A549 (cell line): ENCODE measurements around the gene PBX1. TPM values are rescaled to one million over a fixed set of nuclear protein-coding genes. Genes with fewer than 3 reads are reported as not detected.

Experiments used
- ATAC-seq, 2 experiments: fragments of 200-7000 bp in 1 of 2; fragments of >200 bp in 1 of 2; cut with Nextera tagmentation in 1 of 2; cut with Tn5 transposase in 1 of 2; 3 replicates each; pipeline versions ENCODE4 v1.8.0 to v1.9.1; 2018 to 2020; ENCODE audit warnings: mild to moderate bottlenecking in 1 of 2, moderate library complexity in 1 of 2
- CTCF ChIA-PET: fragments of 300-600 bp; sonication (Branson Sonifier 250); formaldehyde crosslinking; extraction: SDS; loops from one replicate; lab custom pipeline; 2021; ENCODE audit warnings: antibody characterized with exemption, inconsistent platforms; lab: Yijun Ruan, JAX
- POLR2A ChIA-PET: fragments of 350-600 bp; formaldehyde crosslinking; extraction: SDS; loops from one replicate; lab custom pipeline; 2021; ENCODE audit warnings: antibody characterized with exemption, inconsistent platforms; lab: Yijun Ruan, JAX
- DNase-seq, 2 experiments: peaks; one replicate each; pipeline versions ENCODE4 v3.0.0 to v3.0.0-alpha.2; 2011 to 2016; ENCODE audit warnings: low read depth in 1 of 2, low spot score in 1 of 2
- FAIRE-seq: peaks from 2 replicates; lab custom pipeline; 2011; peaks lifted over from hg19 to GRCh38; lab: Jason Lieb, UNC
- H3K27ac ChIP-seq, 2 experiments: fragments of >200 bp; sonication (Bioruptor Twin); formaldehyde crosslinking; 3 replicates each; pipeline ENCODE4 v1.5.1; 2016 to 2017
- H3K4me1 ChIP-seq: fragments of >200 bp; sonication (Bioruptor Twin); formaldehyde crosslinking; 3 replicates; pipeline ENCODE4 v1.6.1; 2016
- H3K4me2 ChIP-seq: fragments of >200 bp; sonication (Bioruptor Twin); formaldehyde crosslinking; 3 replicates; pipeline ENCODE4 v1.6.1; 2016
- H3K4me3 ChIP-seq: fragments of >200 bp; sonication (Bioruptor Twin); formaldehyde crosslinking; 3 replicates; pipeline ENCODE4 v1.5.1; 2016
- H3K9me3 ChIP-seq: fragments of >200 bp; sonication (Bioruptor Twin); formaldehyde crosslinking; 3 replicates; pipeline ENCODE4 v1.6.1; 2016
- CHD2 ChIP-seq: fragments of 150-350 bp; IDR thresholded peaks from 2 replicates; pipeline ENCODE4 v1.6.1; 2014; ENCODE audit warnings: low read length; ENCODE audit not compliant: partially characterized antibody
- CHD4 ChIP-seq: fragments of 200-600 bp; sonication (generic); IDR thresholded peaks from 2 replicates; pipeline ENCODE4 v1.6.1; 2016; ENCODE audit warnings: antibody characterized with exemption, mild to moderate bottlenecking, borderline replicate concordance
- EP300 ChIP-seq, 2 experiments: fragments of >200 bp; sonication (Bioruptor Twin); formaldehyde crosslinking; IDR thresholded peaks; 2 replicates in 1 of 2; 3 replicates in 1 of 2; pipeline ENCODE4 v1.6.1; 2016 to 2017
- GATA3 ChIP-seq: IDR thresholded peaks from 2 replicates; pipeline ENCODE4 v1.6.1; 2012; ENCODE audit warnings: borderline replicate concordance
- HOXA7 ChIP-seq: fragments of 250-450 bp; sonication (Bioruptor Pico); IDR thresholded peaks from 2 replicates; pipeline ENCODE4 v1.5.0; 2020; ENCODE audit warnings: mild to moderate bottlenecking, moderate library complexity
- HOXB13 ChIP-seq: fragments of 250-450 bp; sonication (Bioruptor Pico); IDR thresholded peaks from 2 replicates; pipeline ENCODE4 v1.5.0; 2020; ENCODE audit warnings: low read depth, mild to moderate bottlenecking, moderate library complexity
- JUNB ChIP-seq: fragments of >200 bp; sonication (Bioruptor Twin); formaldehyde crosslinking; IDR thresholded peaks from 2 replicates; pipeline ENCODE4 v1.6.1; 2016
- KDM1A ChIP-seq: fragments of 200-600 bp; sonication (generic); IDR thresholded peaks from 2 replicates; pipeline ENCODE4 v1.6.1; 2016; ENCODE audit warnings: low read depth, mild to moderate bottlenecking
- KDM5A ChIP-seq: fragments of 200-600 bp; sonication (generic); IDR thresholded peaks from 2 replicates; pipeline ENCODE4 v1.6.1; 2016; ENCODE audit warnings: antibody characterized with exemption, mild to moderate bottlenecking
- MAFK ChIP-seq: fragments of 450-650 bp; IDR thresholded peaks from 2 replicates; pipeline ENCODE4 v1.6.1; 2014; ENCODE audit not compliant: partially characterized antibody
- MAX ChIP-seq: IDR thresholded peaks from 2 replicates; pipeline ENCODE4 v1.6.1; 2012
- NFE2L2 ChIP-seq: fragments of 150-350 bp; conservative IDR thresholded peaks from 2 replicates; pipeline ENCODE4 v1.6.1; 2014; ENCODE audit warnings: low read length
- POLR2AphosphoS2 ChIP-seq: conservative IDR thresholded peaks from 2 replicates; pipeline ENCODE4 v1.6.1; 2012; ENCODE audit warnings: low read length, improper control_type of control experiment, inconsistent platforms
- RAD21 ChIP-seq, 2 experiments: fragments of >200 bp in 1 of 2; sonication (Bioruptor Twin) in 1 of 2; formaldehyde crosslinking in 1 of 2; IDR thresholded peaks in 1 of 2; conservative IDR thresholded peaks in 1 of 2; 2 replicates in 1 of 2; 3 replicates in 1 of 2; pipeline ENCODE4 v1.6.1; 2012 to 2018; ENCODE audit warnings: inconsistent platforms in 1 of 2
- RARB ChIP-seq: fragments of 250-450 bp; sonication (Bioruptor Pico); IDR thresholded peaks from 2 replicates; pipeline ENCODE4 v1.8.0; 2021; ENCODE audit warnings: mild to moderate bottlenecking, moderate library complexity
- RCOR1 ChIP-seq: fragments of 150-350 bp; IDR thresholded peaks from 2 replicates; pipeline ENCODE4 v1.6.1; 2014; ENCODE audit warnings: antibody characterized with exemption, low read length, low read depth
- RFX5 ChIP-seq: fragments of 450-650 bp; IDR thresholded peaks from 2 replicates; pipeline ENCODE4 v1.7.1; 2014; ENCODE audit warnings: antibody characterized with exemption, mild to moderate bottlenecking, moderate library complexity
- RNF2 ChIP-seq: fragments of 200-600 bp; sonication (generic); IDR thresholded peaks from 2 replicates; pipeline ENCODE4 v1.6.1; 2016; ENCODE audit warnings: low read depth, mild to moderate bottlenecking, antibody characterized with exemption, moderate library complexity, borderline replicate concordance
- SREBF2 ChIP-seq: fragments of 450-650 bp; IDR thresholded peaks from 2 replicates; pipeline ENCODE4 v1.6.1; 2014; ENCODE audit warnings: mild to moderate bottlenecking, moderate library complexity
- TP53 ChIP-seq: fragments of 250-450 bp; sonication (Bioruptor Pico); IDR thresholded peaks from 2 replicates; pipeline ENCODE4 v1.5.0; 2021; ENCODE audit warnings: mild to moderate bottlenecking, moderate library complexity
- ZFP36 ChIP-seq: fragments of 450-650 bp; IDR thresholded peaks from 2 replicates; pipeline ENCODE4 v1.6.1; 2014; ENCODE audit warnings: borderline replicate concordance; ENCODE audit not compliant: partially characterized antibody
- ZNF302 ChIP-seq: fragments of 250-450 bp; sonication (Bioruptor Pico); IDR thresholded peaks from 2 replicates; pipeline ENCODE4 v1.9.0; 2021; ENCODE audit warnings: inconsistent platforms, mild to moderate bottlenecking, moderate library complexity
- whole genome bisulfite sequencing: methylation state at CpG from one replicate; pipeline ENCODE4 v1.1.6; 2017; ENCODE audit errors: missing lambda C conversion rate; 5-methylcytosine and 5-hydroxymethylcytosine counted together
- polyA plus RNA-seq, 4 experiments: library from polyadenylated mRNA; depleted of rRNA in 3 of 4; stranded (reverse); fragments of >200 nt; fragmentation: RNase III in 1 of 4; extraction: RNeasy Plus Mini Kit Qiagen cat#74134 plus additional on column Dnase treatment in 1 of 4; gene quantifications; 2 replicates in 3 of 4; 3 replicates in 1 of 4; pipeline ENCODE4 v1.2.3, GENCODE V29; 2011 to 2017
- TF ChIP-seq, protein P1 (sequence below): fragments of >200 bp; sonication (Bioruptor Twin); formaldehyde crosslinking; IDR thresholded peaks from 3 replicates; pipeline ENCODE4 v1.5.1; 2016
- TF ChIP-seq, protein P2 (sequence below): IDR thresholded peaks from 2 replicates; pipeline ENCODE4 v1.6.1; 2012
- TF ChIP-seq, protein P3 (sequence below): fragments of 450-650 bp; IDR thresholded peaks from 2 replicates; pipeline ENCODE4 v1.6.1; 2014; ENCODE audit warnings: antibody characterized with exemption

The PBX1 gene
- polyA plus RNA-seq, 2 of the 4 experiments (the other 2 are of a cell fraction) = 47.8 to 61.5 TPM

DNA sequence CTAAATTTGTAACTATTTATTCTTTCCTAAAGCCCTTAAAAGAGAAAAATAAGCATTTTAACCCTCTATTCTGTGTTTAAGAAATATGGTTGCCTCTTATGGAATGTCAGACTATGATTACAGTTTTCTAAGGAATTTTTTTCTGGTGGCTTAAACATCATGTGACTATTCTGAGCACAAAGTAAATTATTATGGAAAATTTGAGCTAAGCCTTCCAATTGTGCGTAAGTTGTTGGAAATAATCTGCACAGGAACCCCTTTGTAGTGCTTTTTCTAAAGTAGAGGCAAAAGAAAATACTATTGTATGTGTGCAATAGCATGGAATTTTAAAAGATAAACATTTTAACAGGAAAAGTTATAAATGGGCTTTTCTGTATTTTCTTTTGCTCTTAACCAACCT, 254.8 kb downstream of the PBX1 start:
- H3K27ac ChIP-seq = no peak overlapping the region
- no peaks in the 10 kb centered on the region for H3K9me3 ChIP-seq
- DNase-seq (no peak), ATAC-seq (no peak), FAIRE-seq (no peak)
- WGBS = 73% methylated on average over 1 of the region's 1 CpG
- H3K4me2 ChIP-seq = no peak overlapping the region
- ChIA-PET CTCF (no interaction called here), POLR2A (no interaction called here)
- TF ChIP-seq KDM1A (no peak), ZFP36 (no peak), RARB (CRISPR knock-in tag) (no peak)
- TF ChIP-seq, protein P1, sequence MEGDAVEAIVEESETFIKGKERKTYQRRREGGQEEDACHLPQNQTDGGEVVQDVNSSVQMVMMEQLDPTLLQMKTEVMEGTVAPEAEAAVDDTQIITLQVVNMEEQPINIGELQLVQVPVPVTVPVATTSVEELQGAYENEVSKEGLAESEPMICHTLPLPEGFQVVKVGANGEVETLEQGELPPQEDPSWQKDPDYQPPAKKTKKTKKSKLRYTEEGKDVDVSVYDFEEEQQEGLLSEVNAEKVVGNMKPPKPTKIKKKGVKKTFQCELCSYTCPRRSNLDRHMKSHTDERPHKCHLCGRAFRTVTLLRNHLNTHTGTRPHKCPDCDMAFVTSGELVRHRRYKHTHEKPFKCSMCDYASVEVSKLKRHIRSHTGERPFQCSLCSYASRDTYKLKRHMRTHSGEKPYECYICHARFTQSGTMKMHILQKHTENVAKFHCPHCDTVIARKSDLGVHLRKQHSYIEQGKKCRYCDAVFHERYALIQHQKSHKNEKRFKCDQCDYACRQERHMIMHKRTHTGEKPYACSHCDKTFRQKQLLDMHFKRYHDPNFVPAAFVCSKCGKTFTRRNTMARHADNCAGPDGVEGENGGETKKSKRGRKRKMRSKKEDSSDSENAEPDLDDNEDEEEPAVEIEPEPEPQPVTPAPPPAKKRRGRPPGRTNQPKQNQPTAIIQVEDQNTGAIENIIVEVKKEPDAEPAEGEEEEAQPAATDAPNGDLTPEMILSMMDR = no peak
- H3K4me3 ChIP-seq = no peak overlapping the region
- H3K4me1 ChIP-seq = no peaks in the 10 kb centered on the region

GRCh38 chr1:164821648-164822047, 262.7 kb downstream of the PBX1 start:
- FAIRE-seq = no peak
- CTCF ChIA-PET = no interaction called here

GRCh38 chr1:164823486-164824279, 264.7 kb downstream of the PBX1 start:
- ATAC-seq = no peak
- no peaks in the 10 kb centered on the region for H3K4me1 ChIP-seq
- no peaks in the 10 kb centered on the region for H3K9me3 ChIP-seq
- no peak for TF ChIP-seq JUNB
- TF ChIP-seq CHD4 = no peak
- TF ChIP-seq EP300 (IDR thresholded peaks at IDR 0.05) = no peak
- TF ChIP-seq RNF2 = no peak
- TF ChIP-seq CHD2 = no peak
- ChIA-PET CTCF (no interaction called here), POLR2A (interaction anchor here (0.8 kb wide), 1 partner anchor 130 kb away, joined by 3 read pairs; no protein-coding TSS in a partner anchor)
- H3K4me3 ChIP-seq = no peak overlapping the region
- no peak for DNase-seq
- no peak for FAIRE-seq
- no peak overlapping the region for H3K4me2 ChIP-seq
- 69% methylated on average over 5 of the region's 5 CpGs for WGBS
- no peak overlapping the region for H3K27ac ChIP-seq

More at GRCh38 chr1:164821648-164822047, 262.7 kb downstream of the PBX1 start:
- DNase-seq (no peak), ATAC-seq (no peak)
- H3K9me3 ChIP-seq = no peaks in the 10 kb centered on the region
- POLR2A ChIA-PET = no interaction called here
- no peak overlapping the region for H3K27ac ChIP-seq
- no peak overlapping the region for H3K4me2 ChIP-seq
- 75% methylated on average over 9 of the region's 9 CpGs for WGBS
- no peaks in the 10 kb centered on the region for H3K4me1 ChIP-seq
- H3K4me3 ChIP-seq = no peak overlapping the region
- TF ChIP-seq RCOR1 = no peak
- no peak for TF ChIP-seq ZNF302 (CRISPR knock-in tag)
- TF ChIP-seq HOXA7 (CRISPR knock-in tag) = no peak
- TF ChIP-seq MAFK = no peak
- no peak for TF ChIP-seq NFE2L2
- no peak for TF ChIP-seq HOXB13 (CRISPR knock-in tag)
- TF ChIP-seq RFX5 = no peak
- no peak for TF ChIP-seq RAD21 (conservative IDR thresholded peaks at IDR 0.05 in 1 of 2, IDR thresholded peaks at IDR 0.05 in 1 of 2)

GRCh38 chr1:164824542-164824941, 265.6 kb downstream of the PBX1 start:
- no peaks in the 10 kb centered on the region for H3K4me1 ChIP-seq
- FAIRE-seq = no peak
- no peak for ATAC-seq

More at GRCh38 chr1:164824542-164824941, 265.6 kb downstream of the PBX1 start:
- DNase-seq = no peak
- no peaks in the 10 kb centered on the region for H3K9me3 ChIP-seq
- POLR2A ChIA-PET = interaction anchor here (0.8 kb wide), 1 partner anchor 131 kb away, joined by 3 read pairs; no protein-coding TSS in a partner anchor
- no peak overlapping the region for H3K4me2 ChIP-seq
- H3K27ac ChIP-seq = no peak overlapping the region
- CTCF ChIA-PET = no interaction called here
- TF ChIP-seq NFE2L2 (no peak), MAX (no peak), TP53 (no peak), GATA3 (no peak), POLR2AphosphoS2 (no peak), JUNB (no peak), SREBF2 (no peak), KDM5A (no peak)
- TF ChIP-seq, protein P2, sequence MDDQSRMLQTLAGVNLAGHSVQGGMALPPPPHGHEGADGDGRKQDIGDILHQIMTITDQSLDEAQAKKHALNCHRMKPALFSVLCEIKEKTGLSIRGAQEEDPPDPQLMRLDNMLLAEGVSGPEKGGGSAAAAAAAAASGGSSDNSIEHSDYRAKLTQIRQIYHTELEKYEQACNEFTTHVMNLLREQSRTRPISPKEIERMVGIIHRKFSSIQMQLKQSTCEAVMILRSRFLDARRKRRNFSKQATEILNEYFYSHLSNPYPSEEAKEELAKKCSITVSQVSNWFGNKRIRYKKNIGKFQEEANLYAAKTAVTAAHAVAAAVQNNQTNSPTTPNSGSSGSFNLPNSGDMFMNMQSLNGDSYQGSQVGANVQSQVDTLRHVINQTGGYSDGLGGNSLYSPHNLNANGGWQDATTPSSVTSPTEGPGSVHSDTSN = no peak
- TF ChIP-seq, protein P3, sequence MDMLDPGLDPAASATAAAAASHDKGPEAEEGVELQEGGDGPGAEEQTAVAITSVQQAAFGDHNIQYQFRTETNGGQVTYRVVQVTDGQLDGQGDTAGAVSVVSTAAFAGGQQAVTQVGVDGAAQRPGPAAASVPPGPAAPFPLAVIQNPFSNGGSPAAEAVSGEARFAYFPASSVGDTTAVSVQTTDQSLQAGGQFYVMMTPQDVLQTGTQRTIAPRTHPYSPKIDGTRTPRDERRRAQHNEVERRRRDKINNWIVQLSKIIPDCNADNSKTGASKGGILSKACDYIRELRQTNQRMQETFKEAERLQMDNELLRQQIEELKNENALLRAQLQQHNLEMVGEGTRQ = no peak
- TF ChIP-seq, all 56 proteins: peak for 0
- no peak overlapping the region for H3K4me3 ChIP-seq
